Mesenchymal stem cell (in vitro differentiated cells and primary cell): Measurements from ENCODE around the gene PRCC.

Source experiments
- DNase-seq: peaks from one replicate; pipeline ENCODE4 v3.0.0-alpha.2; 2013
- H2AFZ ChIP-seq: one replicate; pipeline ENCODE4 v1.6.1; 2013; ENCODE audit warnings: low read depth, mild to moderate bottlenecking, control low read depth, inconsistent platforms, low read length, moderate library complexity
- H2AK5ac ChIP-seq: 2 replicates; pipeline ENCODE4 v1.6.1; 2013; ENCODE audit warnings: low read length, moderate library complexity, mild to moderate bottlenecking, inconsistent platforms; ENCODE audit not compliant: severe bottlenecking
- H2BK120ac ChIP-seq: one replicate; pipeline ENCODE4 v1.6.1; 2013; ENCODE audit warnings: low read depth, mild to moderate bottlenecking, inconsistent platforms, low read length, moderate library complexity
- H2BK12ac ChIP-seq, 2 experiments: one replicate each; pipeline ENCODE4 v1.6.1; 2013; ENCODE audit warnings: inconsistent platforms in 2 of 2, low read length in 2 of 2, mild to moderate bottlenecking in 2 of 2, moderate library complexity in 2 of 2, control low read depth in 1 of 2
- H2BK15ac ChIP-seq: one replicate; pipeline ENCODE4 v1.6.1; 2013; ENCODE audit warnings: mild to moderate bottlenecking, low read depth, inconsistent platforms; ENCODE audit not compliant: poor library complexity, severe bottlenecking
- H2BK5ac ChIP-seq: 2 replicates; pipeline ENCODE4 v1.6.1; 2013; ENCODE audit warnings: low read depth, mild to moderate bottlenecking, low read length, control low read depth, inconsistent platforms; ENCODE audit not compliant: poor library complexity, severe bottlenecking
- H3K14ac ChIP-seq, 2 experiments: one replicate each; pipeline ENCODE4 v1.6.1; 2013; ENCODE audit warnings: inconsistent platforms in 2 of 2, low read length in 2 of 2, control low read depth in 1 of 2, mild to moderate bottlenecking in 1 of 2, moderate library complexity in 1 of 2
- H3K18ac ChIP-seq, 2 experiments: one replicate each; pipeline ENCODE4 v1.6.1; 2013; ENCODE audit warnings: inconsistent platforms in 2 of 2, low read length in 2 of 2, control low read depth in 1 of 2, low read depth in 1 of 2, mild to moderate bottlenecking in 1 of 2
- H3K23ac ChIP-seq, 2 experiments: one replicate each; pipeline ENCODE4 v1.6.1; 2013; ENCODE audit warnings: inconsistent platforms in 2 of 2, low read length in 2 of 2, mild to moderate bottlenecking in 2 of 2, moderate library complexity in 2 of 2, control low read depth in 1 of 2
- H3K27ac ChIP-seq: 2 replicates; pipeline ENCODE4 v1.5.1; 2013; ENCODE audit warnings: mild to moderate bottlenecking, moderate library complexity, low read length, control low read depth, inconsistent platforms; ENCODE audit not compliant: poor library complexity, severe bottlenecking
- H3K27me3 ChIP-seq, 2 experiments: 2 replicates each; pipeline versions ENCODE4 v1.6.1 to v1.7.0; 2013; ENCODE audit warnings: low read length in 2 of 2, mild to moderate bottlenecking in 2 of 2, moderate library complexity in 2 of 2, control low read depth in 1 of 2, inconsistent platforms in 1 of 2; ENCODE audit not compliant: control insufficient read depth in 1 of 2, insufficient read depth in 1 of 2
- H3K36me3 ChIP-seq, 2 experiments: 2 replicates each; pipeline versions ENCODE4 v1.6.1 to v1.7.0; 2013; ENCODE audit warnings: low read length in 2 of 2, control low read depth in 1 of 2, inconsistent platforms in 1 of 2, low read depth in 1 of 2, mild to moderate bottlenecking in 1 of 2; ENCODE audit not compliant: insufficient read depth in 2 of 2, control insufficient read depth in 1 of 2
- H3K4ac ChIP-seq, 2 experiments: one replicate each; pipeline ENCODE4 v1.6.1; 2013; ENCODE audit warnings: inconsistent platforms in 2 of 2, low read length in 2 of 2, mild to moderate bottlenecking in 2 of 2, moderate library complexity in 2 of 2, control low read depth in 1 of 2, low read depth in 1 of 2
- H3K4me1 ChIP-seq: 2 replicates; pipeline ENCODE4 v1.6.1; 2013; ENCODE audit warnings: low read depth, low read length, control low read depth; ENCODE audit not compliant: control insufficient read depth, insufficient read depth
- H3K4me2 ChIP-seq: 2 replicates; pipeline ENCODE4 v1.6.1; 2013; ENCODE audit warnings: low read length, mild to moderate bottlenecking, inconsistent platforms; ENCODE audit not compliant: poor library complexity, severe bottlenecking
- H3K4me3 ChIP-seq, 2 experiments: 2 replicates each; pipeline versions ENCODE4 v1.5.1 to v1.7.0; 2013; ENCODE audit warnings: low read length in 2 of 2, mild to moderate bottlenecking in 2 of 2, control low read depth in 1 of 2, low read depth in 1 of 2; ENCODE audit not compliant: insufficient read depth in 1 of 2
- H3K79me1 ChIP-seq: replicated peaks from 2 replicates; pipeline ENCODE4 v1.6.1; 2013; ENCODE audit warnings: mild to moderate bottlenecking, control low read depth, low read length, inconsistent platforms; ENCODE audit not compliant: poor library complexity, severe bottlenecking
- H3K9ac ChIP-seq: 2 replicates; pipeline ENCODE4 v1.7.0; 2013; ENCODE audit warnings: mild to moderate bottlenecking, low read length, moderate library complexity
- H3K9me3 ChIP-seq: 2 replicates; pipeline ENCODE4 v1.7.0; 2013; ENCODE audit warnings: mild to moderate bottlenecking, low read length; ENCODE audit not compliant: control insufficient read depth
- H4K8ac ChIP-seq: one replicate; pipeline ENCODE4 v1.6.1; 2013; ENCODE audit warnings: inconsistent platforms, mild to moderate bottlenecking, low read length, moderate library complexity
- H4K91ac ChIP-seq: one replicate; pipeline ENCODE4 v1.6.1; 2013; ENCODE audit warnings: mild to moderate bottlenecking, low read length, inconsistent platforms
- WGBS: methylation state at CpG from one replicate; pipeline ENCODE4 v1.1.7; 2013; ENCODE audit warnings: mixed read lengths; 5-methylcytosine and 5-hydroxymethylcytosine counted together

The PRCC gene

GRCh38 chr1:156816561-156817328, 49.4 kb downstream of the PRCC start, which contains the start of gene SH2D2A:
SH2D2A (minus strand) TSS chr1:156816848; CDS start chr1:156816708, 140 bp downstream.
- H3K4me1 ChIP-seq, result peaks cover 18% of the 10 kb centered on the region
- H2AFZ ChIP-seq, result no peak within 1 kb of the TSS
- H3K4me3 ChIP-seq, result no peak within 1 kb of the TSS
- H3K18ac ChIP-seq, result peak within 1 kb of the TSS in 1 of 2 experiments; percentile 4
- H3K23ac ChIP-seq, result no peak within 1 kb of the TSS
- no peak within 1 kb of the TSS for H2BK120ac ChIP-seq
- H2BK15ac ChIP-seq, result no peak within 1 kb of the TSS
- H3K9ac ChIP-seq, result peak within 1 kb of the TSS; percentile 1
- no peaks in the 10 kb centered on the region for H3K36me3 ChIP-seq
- no peak within 1 kb of the TSS for H3K27ac ChIP-seq
- no peak within 1 kb of the TSS for H2BK12ac ChIP-seq
- H2BK5ac ChIP-seq, result no peak within 1 kb of the TSS
- no peak for DNase-seq
- H3K4me2 ChIP-seq, result no peak within 1 kb of the TSS
- H3K27me3 ChIP-seq, result peaks cover 1 to 31% of the 10 kb centered on the region in 2 experiments
- WGBS, result 67% methylated on average over 2 of the region's 10 CpGs
- H3K4ac ChIP-seq, result no peak within 1 kb of the TSS
- no peaks in the 10 kb centered on the region for H3K9me3 ChIP-seq
- H2AK5ac ChIP-seq, result no peak within 1 kb of the TSS
- H3K79me1 ChIP-seq, result no peaks in the 10 kb centered on the region
- H4K8ac ChIP-seq, result no peak within 1 kb of the TSS
- H3K14ac ChIP-seq, result peak within 1 kb of the TSS in 1 of 2 experiments; percentile 44
- no peak within 1 kb of the TSS for H4K91ac ChIP-seq

DNA sequence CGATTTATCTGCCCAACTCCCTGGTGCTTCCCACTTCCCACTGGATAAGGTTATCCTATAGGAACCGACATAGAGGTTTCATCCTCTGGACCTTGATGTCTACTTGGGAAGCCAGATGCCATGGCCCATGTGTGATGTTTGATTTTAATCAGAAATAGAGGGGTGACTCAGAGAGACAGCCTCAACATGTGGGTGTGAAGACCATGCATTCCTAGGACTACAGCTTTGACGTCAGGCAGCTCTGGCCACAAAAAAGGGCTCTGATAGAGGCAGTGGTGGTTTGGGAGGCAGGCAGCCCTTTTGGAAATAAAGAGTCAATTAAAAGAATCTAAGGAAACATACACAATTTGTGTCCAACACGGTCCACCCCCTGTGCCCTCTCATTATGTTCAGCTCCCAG, 54.5 kb downstream of the PRCC start:
- WGBS, result 77% methylated on average over 4 of the region's 4 CpGs
- H3K4me3 ChIP-seq, result no peak overlapping the region
- peaks cover 0 to 32% of the 10 kb centered on the region in 2 experiments for H3K27me3 ChIP-seq
- H3K27ac ChIP-seq, result no peak overlapping the region
- H3K4me2 ChIP-seq, result no peak overlapping the region
- H2BK12ac ChIP-seq, result no peak overlapping the region
- H3K4ac ChIP-seq, result no peak overlapping the region
- H2BK120ac ChIP-seq, result no peak overlapping the region
- no peak overlapping the region for H2BK15ac ChIP-seq
- no peak overlapping the region for H2AK5ac ChIP-seq
- H3K79me1 ChIP-seq, result no peaks in the 10 kb centered on the region
- DNase-seq, result no peak
- no peak overlapping the region for H3K23ac ChIP-seq
- H2BK5ac ChIP-seq, result no peak overlapping the region
- no peak overlapping the region for H3K18ac ChIP-seq
- H3K9me3 ChIP-seq, result no peaks in the 10 kb centered on the region
- H3K9ac ChIP-seq, result no peak overlapping the region
- H2AFZ ChIP-seq, result no peak overlapping the region
- H4K8ac ChIP-seq, result no peak overlapping the region
- H4K91ac ChIP-seq, result no peak overlapping the region
- no peak overlapping the region for H3K14ac ChIP-seq
- H3K4me1 ChIP-seq, result no peaks in the 10 kb centered on the region
- H3K36me3 ChIP-seq, result no peaks in the 10 kb centered on the region

DNA sequence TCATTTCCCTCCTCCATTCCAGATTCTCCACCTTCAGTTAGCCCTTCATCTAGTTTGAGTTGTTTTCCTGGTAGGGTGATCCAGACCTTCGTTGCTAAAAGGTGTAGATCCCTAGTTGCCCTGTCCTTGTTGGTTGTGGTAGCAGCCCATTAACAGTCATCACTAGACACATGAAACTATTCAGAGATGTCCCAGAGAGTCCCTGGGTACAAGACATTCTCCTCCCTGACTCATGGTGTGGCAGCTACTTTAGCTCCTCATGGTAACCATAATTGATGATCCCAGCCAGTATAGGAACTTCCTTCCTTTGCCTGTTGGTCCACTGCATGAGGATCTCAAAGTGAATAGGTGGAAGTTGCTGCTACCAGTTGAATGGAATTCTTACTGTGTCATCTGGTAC, 55.3 kb downstream of the PRCC start:
- Histone ChIP-seq H3K4me2 (no peak overlapping the region), H2BK5ac (no peak overlapping the region), H3K14ac (no peak overlapping the region), H3K23ac (no peak overlapping the region), H3K4ac (no peak overlapping the region), H2AK5ac (no peak overlapping the region), H3K27me3 (peaks cover 0 to 29% of the 10 kb centered on the region in 2 experiments), H3K9me3 (no peaks in the 10 kb centered on the region), H4K8ac (no peak overlapping the region), H2BK15ac (no peak overlapping the region), H3K4me3 (no peak overlapping the region), H3K9ac (no peak overlapping the region), H2AFZ (no peak overlapping the region), H2BK12ac (no peak overlapping the region), H3K4me1 (no peaks in the 10 kb centered on the region), H4K91ac (no peak overlapping the region), H3K27ac (no peak overlapping the region), H3K79me1 (no peaks in the 10 kb centered on the region), H3K18ac (no peak overlapping the region), H3K36me3 (no peaks in the 10 kb centered on the region), H2BK120ac (no peak overlapping the region)
- DNase-seq, result no peak
- WGBS, result 64% methylated on average over 1 of the region's 1 CpG

DNA sequence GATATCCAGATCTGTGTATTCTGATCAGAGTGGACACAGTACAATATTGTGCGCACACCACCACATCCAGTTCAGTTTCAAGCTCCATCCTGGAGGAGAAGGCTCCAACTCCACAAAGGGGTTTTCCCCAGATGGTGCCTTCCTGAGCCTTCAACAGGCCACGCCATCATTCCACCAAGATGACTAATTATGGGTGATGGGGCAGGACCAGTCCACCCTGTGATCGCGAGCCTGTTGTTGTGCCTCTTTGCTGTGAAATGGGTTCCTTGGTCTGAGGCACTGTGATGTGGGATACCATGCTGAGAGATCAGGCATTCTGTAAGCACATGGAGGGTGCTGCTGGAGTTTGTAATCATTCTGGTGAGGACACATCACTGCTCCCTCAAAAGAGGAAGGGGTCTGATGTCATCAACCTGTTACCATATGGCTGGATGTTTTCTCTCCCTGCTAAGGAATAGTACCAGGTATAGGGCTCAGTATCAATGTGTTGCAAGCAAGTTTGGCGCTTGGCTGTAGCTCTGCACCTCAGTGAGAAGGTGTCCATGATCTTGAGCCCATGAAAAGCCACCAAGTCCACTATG, 56.0 kb downstream of the PRCC start:
- no peak overlapping the region for H3K18ac ChIP-seq
- H3K14ac ChIP-seq, result no peak overlapping the region
- H3K4me1 ChIP-seq, result peaks cover under 1% of the 10 kb centered on the region
- no peak overlapping the region for H3K4me3 ChIP-seq
- H3K4me2 ChIP-seq, result no peak overlapping the region
- H3K9ac ChIP-seq, result no peak overlapping the region
- no peak for DNase-seq
- H3K27me3 ChIP-seq, result peaks cover 0 to 31% of the 10 kb centered on the region in 2 experiments
- WGBS, result 91% methylated on average over 5 of the region's 5 CpGs
- no peaks in the 10 kb centered on the region for H3K79me1 ChIP-seq
- no peaks in the 10 kb centered on the region for H3K36me3 ChIP-seq
- H2BK15ac ChIP-seq, result no peak overlapping the region
- H2AK5ac ChIP-seq, result no peak overlapping the region
- H4K8ac ChIP-seq, result no peak overlapping the region
- no peak overlapping the region for H2BK5ac ChIP-seq
- no peak overlapping the region for H4K91ac ChIP-seq
- H2AFZ ChIP-seq, result no peak overlapping the region
- no peak overlapping the region for H3K23ac ChIP-seq
- no peak overlapping the region for H2BK120ac ChIP-seq
- H3K27ac ChIP-seq, result no peak overlapping the region
- H3K4ac ChIP-seq, result no peak overlapping the region
- H3K9me3 ChIP-seq, result no peaks in the 10 kb centered on the region
- H2BK12ac ChIP-seq, result no peak overlapping the region
